NK-92 (cell line): ENCODE results near the gene DNAJB6.

Source experiments
- DNase-seq: peaks from one replicate; lab custom pipeline; 2025; ENCODE audit not compliant: unreplicated experiment; lab: John Stamatoyannopoulos, UW

Gene DNAJB6

GRCh38 chr7:157407512-157408257 is 70.9 kb downstream of the DNAJB6 start:
- no peak for DNase-seq

DNA sequence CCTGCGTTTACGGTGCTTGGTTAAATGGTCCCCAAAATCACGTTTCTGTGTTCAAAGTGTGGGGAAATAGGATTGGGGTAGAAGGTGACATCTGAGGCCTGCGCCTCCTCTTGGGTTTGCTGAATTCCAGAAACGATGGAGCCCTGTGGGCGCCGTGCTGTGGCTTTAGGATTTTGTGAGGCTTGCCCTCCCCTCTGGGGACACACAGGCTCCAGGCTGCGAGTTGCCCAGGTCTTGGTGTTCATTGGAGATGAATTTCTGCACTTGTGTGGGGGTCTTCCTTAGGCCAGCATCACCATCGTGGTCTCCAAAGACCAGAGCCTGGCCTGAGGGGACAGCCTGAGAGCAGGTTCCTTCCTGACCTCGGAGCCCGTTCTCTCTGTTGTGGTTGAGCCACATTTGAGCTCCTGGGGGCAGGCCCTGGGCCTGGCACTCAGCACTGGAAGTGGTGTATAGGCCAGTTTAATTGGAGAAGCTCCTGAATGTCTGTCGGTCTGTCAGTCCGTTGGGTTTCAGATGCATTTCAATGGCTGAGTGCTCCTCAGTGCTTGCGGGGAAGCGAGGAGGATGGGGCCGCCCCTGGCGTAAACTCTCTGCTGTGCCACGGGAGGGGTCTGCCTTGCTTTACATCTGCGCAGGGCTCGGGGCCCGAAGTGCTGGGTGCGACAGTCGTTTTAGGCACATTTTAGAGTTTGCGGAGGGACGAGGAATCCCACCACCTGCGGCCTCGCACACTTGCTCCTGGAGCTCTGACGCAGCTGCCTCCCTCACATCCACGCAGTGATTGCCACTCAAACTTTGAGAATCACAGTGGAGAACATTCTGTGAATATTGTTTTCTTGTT is 71.7 kb downstream of the DNAJB6 start:
- no peak for DNase-seq

DNA sequence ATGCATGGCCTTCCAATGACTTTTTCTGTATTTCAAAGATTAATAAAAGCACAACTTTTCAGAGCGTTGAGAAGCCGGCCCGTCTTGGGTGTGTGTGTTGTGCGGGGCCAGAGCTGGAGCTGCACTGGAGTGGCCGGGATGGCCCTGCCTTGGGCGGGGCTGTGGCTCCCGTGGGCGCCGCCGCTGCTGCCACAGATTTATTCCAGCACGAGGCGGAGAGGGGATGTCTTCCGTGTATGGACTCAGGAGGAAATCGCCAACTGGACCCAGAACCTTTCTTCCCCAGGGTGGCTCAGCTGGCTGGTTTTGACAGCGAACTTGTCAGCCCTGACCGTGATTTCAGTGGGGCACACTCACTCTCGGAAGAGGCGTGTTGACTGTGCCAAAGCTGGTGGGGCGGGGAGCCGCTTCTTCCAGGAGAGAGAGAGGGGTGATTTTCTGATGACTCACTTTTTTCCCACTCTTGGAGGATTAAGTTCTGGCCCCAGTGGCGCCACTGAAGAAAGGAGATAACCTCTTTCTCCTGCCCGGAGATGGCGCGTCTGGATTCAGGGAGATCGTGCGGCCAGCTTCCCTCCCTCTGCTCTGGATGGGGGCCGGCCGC is 72.4 kb downstream of the DNAJB6 start:
- no peak for DNase-seq

GRCh38 chr7:157409753-157410727 is 73.2 kb downstream of the DNAJB6 start:
- no peak for DNase-seq

- no peak for DNase-seq
Measured at GRCh38 chr7:157410831-157411556, 74.2 kb downstream of the DNAJB6 start.

- DNase-seq: no peak
Measured at GRCh38 chr7:157411580-157411979, 74.8 kb downstream of the DNAJB6 start.

DNA sequence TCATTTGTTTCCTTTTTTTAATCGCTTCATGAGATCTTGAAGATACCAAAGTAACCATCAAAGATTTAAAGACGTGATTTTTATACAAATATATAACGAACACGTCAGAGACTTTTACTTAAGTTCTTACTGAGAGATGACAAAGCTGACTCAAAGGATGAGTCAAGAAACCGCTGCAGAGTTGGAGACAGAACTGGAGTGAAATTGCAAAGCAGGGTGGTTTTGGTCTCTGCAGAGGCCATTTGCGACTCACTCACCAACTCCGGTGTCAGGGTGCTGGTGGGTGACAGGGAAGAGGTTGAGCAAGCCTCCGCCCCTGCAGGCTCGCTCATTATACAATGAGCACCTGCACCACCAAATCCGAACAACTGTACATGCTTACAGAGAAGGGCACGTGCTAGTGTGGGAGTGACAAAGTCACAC is 75.2 kb downstream of the DNAJB6 start:
- no peak for DNase-seq

DNA sequence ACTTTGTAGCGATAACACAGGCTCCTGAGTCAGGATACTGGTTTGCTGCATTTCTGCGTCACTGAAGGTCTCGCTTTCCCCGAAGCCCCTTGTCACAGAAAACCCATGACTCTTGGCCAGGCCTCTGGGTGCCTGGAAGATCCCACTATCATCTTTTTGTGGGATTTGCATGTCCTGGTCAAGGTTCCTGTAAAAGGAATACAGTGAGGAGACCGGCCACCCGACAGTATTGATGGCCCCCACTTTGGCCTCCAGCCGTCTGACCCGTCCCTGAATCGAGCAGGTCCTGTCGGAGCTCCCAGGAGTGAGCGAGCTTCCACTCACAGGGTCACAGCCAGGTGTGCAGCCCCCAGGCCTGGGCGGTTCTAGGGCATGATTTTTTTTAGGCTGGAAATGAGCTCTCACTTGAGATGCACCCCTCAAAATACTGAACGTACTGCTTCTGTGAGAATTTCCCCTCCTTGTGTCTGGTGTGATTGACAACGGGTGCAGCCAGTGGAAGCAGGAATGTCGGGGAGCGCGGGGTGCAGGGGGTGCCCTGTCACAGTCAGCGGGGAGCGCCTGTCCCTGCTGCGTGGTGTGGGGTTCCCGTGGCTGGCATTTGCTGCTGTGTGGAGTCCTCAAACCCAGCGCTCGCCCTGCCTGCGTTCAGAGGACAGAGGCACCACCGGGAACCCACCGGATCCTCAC is 75.8 kb downstream of the DNAJB6 start:
- DNase-seq: no peak

- no peak for DNase-seq
Measured at GRCh38 chr7:157413881-157414701, 77.3 kb downstream of the DNAJB6 start.

DNA sequence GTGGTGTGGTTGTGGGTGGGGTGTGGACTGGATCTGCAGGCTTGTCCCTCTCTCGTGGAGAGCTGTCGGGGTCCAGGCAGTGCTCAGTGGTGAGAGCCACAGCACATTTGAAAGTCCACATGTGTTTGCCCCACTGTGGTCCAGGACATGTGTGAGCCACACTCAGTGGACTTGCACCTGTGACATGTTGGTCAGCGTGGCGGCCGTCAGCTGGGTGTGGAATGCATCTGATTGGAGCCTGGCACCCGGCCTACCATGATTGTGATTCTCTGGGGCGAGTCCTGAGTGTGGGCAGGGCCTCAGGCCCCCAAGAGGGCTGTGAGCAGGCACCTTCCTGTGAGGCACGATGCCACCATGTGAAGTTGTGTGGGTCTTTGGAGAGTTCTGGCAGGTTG is 77.9 kb downstream of the DNAJB6 start:
- no peak for DNase-seq

- no peak for DNase-seq
Measured at GRCh38 chr7:157415486-157415885, 78.7 kb downstream of the DNAJB6 start.

DNA sequence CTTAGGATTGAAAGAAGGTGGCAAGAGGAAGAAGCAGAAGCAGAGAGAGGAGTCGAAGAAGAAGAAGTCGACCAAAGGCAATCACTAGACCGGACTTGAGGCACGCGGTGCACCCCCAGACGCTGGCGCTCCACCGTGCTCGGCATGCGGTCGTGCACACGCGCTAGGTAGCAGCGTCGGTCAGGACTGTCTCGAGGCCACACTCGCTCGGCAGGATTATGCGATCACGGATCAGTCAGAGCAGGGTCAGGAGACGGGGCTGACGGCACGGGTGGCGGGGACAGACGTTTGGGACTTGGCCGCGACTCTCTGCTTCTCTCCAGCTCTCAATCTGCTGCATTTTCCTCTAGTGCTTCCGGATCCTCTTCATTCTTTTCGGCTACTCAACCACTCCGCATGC is 79.2 kb downstream of the DNAJB6 start:
- no peak for DNase-seq

DNA sequence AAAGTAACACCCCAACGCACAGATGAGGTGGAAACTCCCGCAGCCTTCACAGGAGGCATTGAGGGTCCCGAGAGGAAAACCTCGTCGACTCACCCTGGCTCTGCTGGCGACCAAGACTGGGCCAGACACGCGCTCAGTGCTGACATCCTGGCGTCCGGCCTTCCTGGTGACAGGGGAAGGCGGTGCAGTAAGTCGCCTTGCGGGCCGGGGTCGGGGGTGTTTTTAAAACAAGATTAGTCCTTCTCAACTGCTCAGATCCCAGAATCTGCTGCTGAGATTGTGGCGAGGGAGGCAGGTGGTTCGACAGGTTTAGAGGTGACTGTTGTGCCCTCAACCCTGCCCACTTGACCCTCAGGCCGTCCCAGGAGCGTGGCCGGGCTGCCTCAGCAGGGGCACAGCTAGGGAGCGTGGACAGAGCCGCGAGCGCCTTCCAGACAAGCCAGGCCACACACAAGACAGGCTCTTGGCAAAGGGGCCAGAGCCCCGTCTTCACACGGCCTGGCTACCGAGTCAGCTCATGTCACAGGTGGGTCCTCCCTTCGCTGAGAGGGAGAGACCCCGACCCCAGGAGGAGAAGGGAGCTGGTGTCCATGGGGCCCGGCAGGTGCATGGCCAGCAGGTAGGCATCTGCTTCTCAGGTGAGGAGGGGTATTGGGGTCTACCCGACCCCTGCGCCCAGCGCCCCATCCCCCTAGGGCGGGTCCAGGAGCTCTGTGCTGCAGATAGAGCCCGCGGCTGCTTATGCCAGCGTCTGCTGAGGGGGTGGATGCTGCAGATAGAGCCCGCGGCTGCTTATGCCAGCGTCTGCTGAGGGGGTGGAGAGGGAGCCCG is 81.6 kb downstream of the DNAJB6 start:
- DNase-seq: no peak

- no peak for DNase-seq
Measured at GRCh38 chr7:157419035-157419293, 82.2 kb downstream of the DNAJB6 start.

DNA sequence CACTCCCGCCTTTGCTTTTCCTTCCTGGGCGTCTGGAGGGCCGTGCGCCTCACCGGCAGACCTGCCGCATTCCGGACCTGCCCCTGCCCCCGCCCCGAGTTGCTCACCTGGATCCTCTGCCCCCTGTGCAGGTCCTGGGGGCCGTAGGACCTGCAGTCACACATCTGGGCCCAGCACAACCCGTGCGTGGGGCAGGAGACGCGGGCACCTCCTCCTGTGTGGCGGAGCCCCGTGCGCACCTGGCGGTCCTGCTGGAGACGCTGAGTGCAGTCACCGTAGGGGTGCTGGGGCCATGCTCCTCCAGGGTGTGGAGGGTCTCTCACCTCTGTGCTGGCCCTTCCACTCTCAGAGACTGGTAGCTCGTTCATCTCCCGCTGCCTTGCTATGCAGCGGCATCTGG is 85.5 kb downstream of the DNAJB6 start:
- no peak for DNase-seq

- no peak for DNase-seq
Measured at GRCh38 chr7:157423348-157423747, 86.5 kb downstream of the DNAJB6 start.

- DNase-seq: no peak
Measured at GRCh38 chr7:157423886-157424565, 87.2 kb downstream of the DNAJB6 start.
